Transverse colon (tissue), 4 donors: ENCODE results near the gene ADCY2.

Experiments used
- CTCF ChIP-seq, 5 experiments: fragments of 200-600 bp in 3 of 5; fragments of 450-650 bp in 2 of 5; sonication (generic) in 3 of 5; IDR thresholded peaks; 1 replicate in 2 of 5; 2 replicates in 3 of 5; pipeline ENCODE4 v1.5.1; 2016 to 2017; ENCODE audit warnings: antibody characterized with exemption in 5 of 5, inconsistent platforms in 3 of 5, mild to moderate bottlenecking in 2 of 5, moderate library complexity in 1 of 5
- EP300 ChIP-seq: sonication (generic); formaldehyde crosslinking; IDR thresholded peaks from one replicate; pipeline ENCODE4 v1.6.1; 2017; ENCODE audit warnings: antibody characterized with exemption, low read depth
- POLR2A ChIP-seq: fragments of 450-650 bp; IDR thresholded peaks from one replicate; pipeline ENCODE4 v1.6.1; 2016; ENCODE audit warnings: antibody characterized with exemption, mild to moderate bottlenecking, moderate library complexity
- POLR2AphosphoS5 ChIP-seq, 3 donors: sonication (generic); formaldehyde crosslinking; IDR thresholded peaks; one replicate each; pipeline ENCODE4 v1.6.1; 2016; ENCODE audit warnings: antibody characterized with exemption in 3 of 3

DNA sequence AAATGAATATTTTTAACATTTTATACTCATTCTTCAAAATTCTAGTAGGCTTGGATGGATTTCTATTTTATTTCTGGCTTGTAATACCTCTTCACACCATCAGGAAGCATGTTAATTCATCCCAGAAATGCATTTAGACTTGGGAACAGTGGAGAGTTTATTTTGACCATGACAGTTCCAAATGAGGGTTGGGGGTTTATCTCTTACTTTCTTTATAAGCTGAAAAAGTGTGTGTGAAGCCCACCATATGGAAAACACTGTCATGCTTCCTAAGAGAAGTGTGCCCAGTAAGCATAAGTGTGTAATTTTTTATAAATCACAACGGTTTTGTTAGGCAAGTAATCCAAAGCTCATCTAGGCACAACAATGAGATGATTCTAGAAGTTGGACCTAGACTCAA, 215.6 kb downstream of the ADCY2 start:
- TF ChIP-seq EP300, result no peak
- TF ChIP-seq POLR2A, result no peak
- TF ChIP-seq POLR2AphosphoS5 (IDR thresholded peaks at IDR 0.05), result no peak
- no peak for TF ChIP-seq CTCF (IDR thresholded peaks at IDR 0.05)
